Gastroesophageal sphincter (tissue), 4 donors: ENCODE measurements around the gene DDX6. TPM values are rescaled to one million over a fixed set of nuclear protein-coding genes. Genes with fewer than 3 reads are reported as not detected.
"Not testable (repeated sequence)": the region's sequence is repeated elsewhere in the genome, so short reads cannot be mapped to it uniquely, and the experiment has no call there.

ENCODE experiments used
- ATAC-seq: fragments of 150-250 bp; one replicate; pipeline ENCODE4 v1.9.1; 2016; ENCODE audit warnings: mild to moderate bottlenecking, moderate library complexity
- H3K27ac ChIP-seq, 4 donors: fragments of 200-600 bp; sonication (generic) in 3 of 4; 1 replicate in 3 of 4; 2 replicates in 1 of 4; pipeline ENCODE4 v1.5.1; 2016 to 2019
- H3K27me3 ChIP-seq: fragments of 200-600 bp; sonication (generic); one replicate; pipeline ENCODE4 v1.5.1; 2019
- H3K36me3 ChIP-seq, 2 donors: fragments of 200-600 bp; sonication (generic); one replicate each; pipeline ENCODE4 v1.5.1; 2019; ENCODE audit warnings: control low read depth in 1 of 2
- H3K4me1 ChIP-seq, 3 donors: fragments of 200-600 bp; sonication (generic); 1 replicate in 2 of 3; 2 replicates in 1 of 3; pipeline ENCODE4 v1.5.1; 2016 to 2019; ENCODE audit warnings: control low read depth in 2 of 3
- H3K4me3 ChIP-seq, 2 donors: fragments of 200-600 bp; sonication (generic); one replicate each; pipeline ENCODE4 v1.5.1; 2019; ENCODE audit warnings: mild to moderate bottlenecking in 1 of 2, moderate library complexity in 1 of 2
- H3K9me3 ChIP-seq, 3 donors: fragments of 200-600 bp; sonication (generic); one replicate each; pipeline ENCODE4 v1.5.1; 2017 to 2019; ENCODE audit warnings: control low read depth in 2 of 3
- CTCF ChIP-seq, 4 experiments: fragments of 200-600 bp in 2 of 4; fragments of 450-650 bp in 2 of 4; sonication (generic) in 1 of 4; IDR thresholded peaks; one replicate each; pipeline ENCODE4 v1.5.1; 2017 to 2019; ENCODE audit warnings: antibody characterized with exemption in 4 of 4, mild to moderate bottlenecking in 2 of 4, moderate library complexity in 2 of 4
- EP300 ChIP-seq: sonication (generic); formaldehyde crosslinking; IDR thresholded peaks from one replicate; pipeline ENCODE4 v1.6.1; 2017; ENCODE audit warnings: antibody characterized with exemption, mild to moderate bottlenecking
- POLR2A ChIP-seq, 2 donors: fragments of 450-650 bp; IDR thresholded peaks; one replicate each; pipeline ENCODE4 v1.6.1; 2017; ENCODE audit warnings: antibody characterized with exemption in 2 of 2, mild to moderate bottlenecking in 2 of 2, moderate library complexity in 1 of 2
- POLR2AphosphoS5 ChIP-seq: sonication (generic); formaldehyde crosslinking; IDR thresholded peaks from one replicate; pipeline ENCODE4 v1.6.1; 2017; ENCODE audit warnings: antibody characterized with exemption
- WGBS, 2 donors: methylation state at CpG; one replicate each; pipeline ENCODE4 v1.1.5; 2018; ENCODE audit warnings: low coverage in 1 of 2; 5-methylcytosine and 5-hydroxymethylcytosine counted together
- total RNA-seq, 4 donors: library from RNA; depleted of rRNA; stranded (reverse); fragments of >200 nt; gene quantifications; one replicate each; pipeline ENCODE4 v1.1.0, GENCODE V29; 2016

The DDX6 gene
- total RNA-seq, 4 donors from 2014 or later = 111 to 163 (median 116) TPM

GRCh38 chr11:118827118-118827517 lies 36.2 kb upstream of the DDX6 start:
- Histone ChIP-seq H3K36me3 (no peaks in the 10 kb centered on the region), H3K9me3 (no peaks in the 10 kb centered on the region), H3K27ac (no peak overlapping the region), H3K27me3 (no peaks in the 10 kb centered on the region), H3K4me3 (no peak overlapping the region), H3K4me1 (no peaks in the 10 kb centered on the region)
- ATAC-seq = no peak
- WGBS, 2 donors = 91% methylated on average over 6 of the region's 7 CpGs; no CpG with 5 or more reads in 1 of the 2 donors
- TF ChIP-seq CTCF (IDR thresholded peaks at IDR 0.05) (no peak), POLR2AphosphoS5 (no peak), EP300 (no peak), POLR2A (IDR thresholded peaks at IDR 0.05) (no peak)

GRCh38 chr11:118822936-118823510 lies 32.1 kb upstream of the DDX6 start:
- WGBS, 2 donors = 71 to 92% methylated on average over 3 to 8 of the region's 8 CpGs
- H3K4me1 ChIP-seq = peaks cover 0 to 18% (median 0%) of the 10 kb centered on the region in 3 donors
- not testable (repeated sequence) for H3K9me3 ChIP-seq, H3K27ac ChIP-seq, ATAC-seq, H3K4me3 ChIP-seq, H3K36me3 ChIP-seq, H3K27me3 ChIP-seq

- Histone ChIP-seq H3K4me3 (no peak overlapping the region), H3K27ac (peak overlapping the region; percentile 49 to 84 (median 80)), H3K4me1 (peaks cover 0 to 18% (median 0%) of the 10 kb centered on the region in 3 donors), H3K27me3 (no peaks in the 10 kb centered on the region), H3K36me3 (no peaks in the 10 kb centered on the region), H3K9me3 (no peaks in the 10 kb centered on the region)
- WGBS, 2 donors = 42 to 44% methylated on average over 4 to 5 of the region's 14 CpGs
- TF ChIP-seq EP300 (peak; percentile 16), CTCF (IDR thresholded peaks at IDR 0.05) (no peak), POLR2AphosphoS5 (peak; percentile 93)
- peak; percentile 99 for ATAC-seq
These were observed 29.7 kb upstream of the DDX6 start for GRCh38 chr11:118820412-118821357.

- not testable (repeated sequence) for H3K36me3 ChIP-seq, H3K9me3 ChIP-seq, ATAC-seq, H3K4me3 ChIP-seq, H3K27me3 ChIP-seq
- WGBS, 2 donors = 75 to 83% methylated on average over 3 to 4 of the region's 7 CpGs
- peaks cover 0 to 18% (median 0%) of the 10 kb centered on the region in 3 donors for H3K4me1 ChIP-seq
- H3K27ac ChIP-seq = peak overlapping the region; percentile 60 to 84 (median 80)
These were observed 29.0 kb upstream of the DDX6 start for GRCh38 chr11:118820025-118820379.

GRCh38 chr11:118819334-118820024 lies 28.5 kb upstream of the DDX6 start:
- 46 to 86% methylated on average over 5 to 7 of the region's 7 CpGs for WGBS, 2 donors
- H3K9me3 ChIP-seq = no peaks in the 10 kb centered on the region
- no peak for ATAC-seq
- H3K27ac ChIP-seq = peak overlapping the region; percentile 60 to 84 (median 80)
- no peaks in the 10 kb centered on the region for H3K27me3 ChIP-seq
- H3K4me1 ChIP-seq = peaks cover 0 to 18% (median 0%) of the 10 kb centered on the region in 3 donors
- H3K36me3 ChIP-seq = no peaks in the 10 kb centered on the region
- H3K4me3 ChIP-seq = no peak overlapping the region
- TF ChIP-seq EP300 (no peak), POLR2A (IDR thresholded peaks at IDR 0.05) (no peak), CTCF (IDR thresholded peaks at IDR 0.05) (no peak), POLR2AphosphoS5 (no peak)
